NCI-H1436 (cell line): ENCODE results near the gene TBC1D7.

ENCODE experiments used
- DNase-seq: peaks from one replicate; lab custom pipeline; 2025; lab: John Stamatoyannopoulos, UW

Gene TBC1D7

DNA sequence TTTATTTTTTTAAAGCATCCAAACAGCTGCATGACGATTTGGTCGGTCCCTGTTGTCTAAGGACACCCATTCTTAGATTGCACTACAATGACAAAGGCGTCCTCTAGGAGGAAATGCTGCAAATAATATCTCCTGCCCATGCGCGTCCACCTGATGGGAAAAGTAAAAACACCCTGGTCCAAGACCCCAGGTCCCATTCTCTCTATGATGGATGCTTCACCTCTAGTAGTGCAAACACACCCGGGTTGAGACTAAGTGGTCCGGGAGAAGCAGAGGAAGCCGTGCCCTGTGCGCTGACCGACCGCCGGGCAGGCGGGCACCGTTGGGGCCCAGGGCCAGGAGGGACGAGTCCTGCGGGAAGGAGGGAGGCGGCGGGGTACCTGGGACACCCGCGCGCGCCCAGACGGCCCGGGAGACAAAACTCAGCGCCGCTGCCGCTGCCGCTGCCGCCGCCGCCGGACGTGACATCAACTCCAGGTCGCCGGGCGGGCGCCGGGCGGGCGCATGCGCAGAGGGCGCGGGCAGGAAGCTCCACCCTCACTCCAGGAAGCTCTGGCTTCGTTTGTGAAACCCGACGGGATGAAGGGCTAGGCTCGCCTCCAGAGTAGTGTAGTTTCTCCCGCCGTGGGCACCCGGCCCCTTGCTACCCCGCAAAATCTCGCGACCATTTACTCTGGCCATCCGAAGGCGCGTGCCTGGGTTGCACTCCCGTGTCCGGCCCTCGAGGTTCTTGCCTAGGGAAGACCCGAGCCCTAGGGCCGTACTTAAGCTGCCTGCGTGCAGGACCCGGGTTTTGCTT lies at the start of gene TBC1D7:
Gene TBC1D7 (minus strand): TSS at position 462 of the 799 bp plus-strand sequence. CDS start 1,639 bp downstream, outside the sequence.
- DNase-seq = peak; percentile 85

DNA sequence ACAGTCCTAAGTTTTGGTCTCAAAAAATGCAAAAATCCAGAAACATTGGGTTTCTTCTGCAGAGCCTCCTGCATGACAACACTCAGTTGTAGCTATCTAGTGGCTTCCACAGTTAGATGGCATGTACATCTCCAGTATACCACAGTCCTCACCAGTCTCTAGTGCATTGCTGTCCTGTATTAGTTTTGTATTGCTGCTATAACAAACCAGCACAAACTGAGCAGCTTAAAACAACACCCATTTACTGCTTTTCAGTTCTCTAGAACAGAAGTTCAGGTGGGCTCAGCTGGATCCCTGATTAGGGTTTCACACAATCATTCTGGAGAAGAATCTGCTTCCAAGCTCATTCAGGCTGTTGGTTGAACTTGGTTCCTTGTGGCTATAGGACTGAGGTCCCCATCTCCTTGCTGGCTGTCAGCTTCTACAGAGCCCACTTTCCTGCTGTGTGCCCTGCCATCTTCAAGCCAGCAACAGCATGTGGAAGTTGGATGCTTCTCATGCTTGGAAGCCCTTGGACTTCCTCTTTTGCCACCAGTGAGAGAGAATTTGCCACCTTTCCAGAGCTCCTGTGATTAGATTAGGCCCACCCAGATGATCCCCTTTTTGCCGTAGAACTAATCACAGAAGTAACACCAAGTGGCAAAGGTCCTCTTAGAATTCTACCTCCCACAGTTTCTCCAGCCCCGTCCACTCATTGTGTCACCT lies 48.9 kb upstream of the TBC1D7 start:
- no peak for DNase-seq

DNA sequence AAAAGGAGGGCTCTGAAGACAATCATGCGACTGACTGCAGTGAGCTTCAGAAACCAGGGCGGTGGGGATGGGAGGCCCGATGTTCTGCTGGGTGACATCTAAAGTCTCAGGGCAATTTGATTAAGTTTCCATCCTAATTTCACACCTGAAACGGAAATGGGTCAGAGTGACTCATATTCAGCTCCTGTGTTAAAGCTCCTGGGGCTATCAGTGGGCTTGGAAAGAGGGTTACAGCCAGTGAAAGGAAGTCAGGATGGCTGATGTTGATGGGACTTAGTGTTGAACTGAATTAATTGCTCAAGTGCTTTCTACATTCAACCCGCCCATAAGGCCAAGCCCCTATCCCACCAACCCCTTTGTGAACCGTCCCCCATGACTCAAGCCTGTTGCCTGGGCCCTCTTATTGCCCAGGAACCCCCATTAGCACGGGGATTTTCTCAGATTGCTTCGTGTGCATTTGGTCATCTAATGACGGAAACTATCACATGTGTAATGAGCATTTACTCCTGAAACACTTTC lies 47.1 kb upstream of the TBC1D7 start:
- no peak for DNase-seq

DNA sequence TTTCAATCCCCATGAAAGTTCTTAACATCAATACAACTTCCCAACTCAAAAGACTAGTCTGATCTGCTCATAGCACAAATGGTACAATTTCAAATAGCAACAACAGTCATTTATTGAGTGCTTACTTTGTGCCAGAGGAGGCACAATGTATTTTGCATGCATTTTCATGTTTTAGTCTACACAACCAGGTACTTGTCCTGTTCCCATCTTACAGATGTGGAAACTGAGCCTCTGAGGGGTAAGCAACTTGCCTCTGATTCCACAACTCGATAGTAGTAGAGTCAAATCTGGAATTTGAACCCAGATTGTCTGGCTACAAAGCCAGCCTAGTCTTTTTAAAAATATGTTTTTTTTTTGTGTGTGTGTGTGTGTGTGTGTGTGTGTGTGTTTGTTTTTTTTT lies 45.6 kb upstream of the TBC1D7 start:
- no peak for DNase-seq

DNA sequence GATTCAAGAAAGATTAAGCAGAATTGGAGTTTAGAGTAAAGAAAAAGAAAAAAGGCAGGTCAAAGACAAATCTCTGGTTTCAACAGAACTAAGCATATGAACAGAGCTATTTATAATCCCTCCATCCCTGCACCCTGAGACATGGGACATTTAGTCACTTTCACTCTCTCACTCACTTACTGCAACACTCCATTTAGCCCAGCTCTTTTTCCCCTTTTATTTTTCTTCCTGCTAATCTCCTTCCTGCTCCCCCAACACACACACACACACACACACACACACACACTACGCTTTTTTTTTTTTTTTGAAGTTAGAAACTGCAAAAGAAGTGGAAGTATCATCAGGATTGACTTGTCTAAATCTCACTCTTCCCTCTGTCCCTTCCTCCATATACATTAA lies 45.1 kb upstream of the TBC1D7 start:
- DNase-seq = no peak

DNA sequence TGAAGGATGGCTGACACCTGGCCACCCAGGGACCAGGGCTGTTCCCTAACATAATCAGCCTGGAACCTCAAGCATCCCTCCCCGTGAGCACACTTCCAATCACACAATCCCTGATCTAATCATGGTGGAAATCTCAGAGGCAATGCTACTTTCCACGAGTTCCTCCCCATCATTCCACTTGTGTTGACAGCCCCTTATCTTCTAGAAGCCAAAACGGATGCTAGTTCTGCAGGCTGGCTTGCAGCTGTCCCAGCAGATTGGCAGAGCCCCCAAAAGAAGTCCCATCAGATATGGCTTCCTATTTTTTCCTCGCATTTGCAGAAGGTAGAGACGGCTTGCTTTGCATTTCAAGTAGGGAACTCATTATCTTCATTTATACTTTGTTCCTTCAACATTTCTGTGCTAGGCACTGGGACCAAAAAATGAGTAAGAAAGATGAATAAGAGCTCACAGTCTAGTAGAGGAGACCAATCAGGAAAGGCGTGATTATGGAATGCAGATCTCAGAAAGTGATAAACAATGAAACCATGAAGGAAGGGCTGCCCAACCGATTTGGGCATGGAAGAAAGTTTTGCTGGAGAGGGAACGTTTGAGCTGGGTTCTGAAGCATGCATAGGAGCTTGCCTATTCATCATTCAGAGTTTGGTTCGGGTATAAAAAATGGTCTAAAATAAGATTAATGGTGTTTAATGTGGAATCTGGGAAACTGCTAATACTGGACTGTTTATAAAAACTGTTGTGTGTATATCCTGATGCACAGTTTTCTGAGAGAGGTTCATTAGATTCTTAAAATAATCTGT lies 44.6 kb upstream of the TBC1D7 start:
- DNase-seq = no peak

DNA sequence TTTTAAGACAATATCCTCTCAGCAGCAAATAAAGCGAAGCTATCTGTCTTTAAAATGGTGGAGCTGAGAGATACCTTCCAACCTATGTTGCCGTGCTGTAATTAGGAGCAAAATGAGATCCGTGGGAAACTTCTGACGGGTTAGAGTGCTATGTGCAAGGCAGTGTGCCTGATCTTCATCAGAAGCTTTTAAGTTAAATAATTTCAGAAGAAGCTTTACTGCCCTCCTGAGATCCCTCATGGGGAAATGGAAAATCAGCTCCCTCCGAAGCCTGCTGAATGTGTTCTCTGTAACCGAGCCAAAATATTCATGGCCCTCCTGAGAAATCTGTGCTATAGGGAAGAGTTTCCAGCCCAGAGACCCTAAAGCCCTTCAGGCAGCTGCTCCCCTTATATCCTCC lies 43.7 kb upstream of the TBC1D7 start:
- DNase-seq = no peak

DNA sequence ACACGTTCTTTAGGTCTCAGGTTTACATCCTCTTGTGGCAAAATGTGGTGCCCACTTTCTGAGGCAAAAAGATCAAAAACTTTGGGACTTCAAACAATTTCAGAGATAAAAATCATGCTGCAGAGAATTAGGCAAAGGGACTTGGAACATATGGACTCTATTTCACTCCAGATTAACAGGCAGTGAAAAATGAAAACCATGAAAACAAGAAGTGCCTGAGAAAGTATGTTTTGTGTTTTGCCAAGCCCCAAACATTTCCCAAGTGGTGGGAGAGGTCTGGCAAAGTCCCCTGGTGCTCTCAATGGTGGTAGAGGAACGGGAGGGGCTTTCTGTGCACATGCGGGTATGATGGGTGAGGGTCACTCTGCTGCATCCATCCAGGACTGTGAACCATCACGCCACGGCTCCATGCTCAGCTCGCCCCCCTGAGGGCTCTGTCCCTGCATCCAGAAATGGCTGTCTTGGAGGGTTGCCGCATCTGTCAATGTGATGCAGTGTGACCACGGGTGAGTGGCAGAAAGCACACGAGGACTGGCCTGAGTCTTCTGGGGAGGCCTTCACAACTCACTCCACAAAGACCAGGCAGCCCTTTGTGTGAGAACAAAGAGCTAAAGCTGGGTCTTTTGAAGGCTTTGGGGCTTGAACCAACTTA lies 43.2 kb upstream of the TBC1D7 start:
- DNase-seq = no peak

DNA sequence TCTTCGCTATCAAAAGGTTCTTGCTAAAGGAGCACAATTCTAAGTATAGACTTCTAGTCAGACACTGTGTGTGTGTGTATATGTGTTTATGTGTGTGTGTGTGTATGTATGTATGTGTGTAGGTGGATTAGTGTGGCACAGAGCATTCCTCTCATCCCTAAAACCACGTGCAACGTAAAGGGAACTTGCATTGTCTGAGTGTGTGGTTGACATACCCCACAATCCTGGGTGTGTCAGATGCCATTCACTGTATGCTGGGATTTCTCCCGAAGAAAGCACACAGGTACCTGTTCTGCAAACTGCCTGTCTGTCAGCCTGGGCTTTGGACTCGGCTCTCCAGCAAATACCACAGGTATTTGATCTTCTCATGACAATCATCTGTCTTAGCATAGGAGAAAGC lies 42.3 kb upstream of the TBC1D7 start:
- DNase-seq = no peak

DNA sequence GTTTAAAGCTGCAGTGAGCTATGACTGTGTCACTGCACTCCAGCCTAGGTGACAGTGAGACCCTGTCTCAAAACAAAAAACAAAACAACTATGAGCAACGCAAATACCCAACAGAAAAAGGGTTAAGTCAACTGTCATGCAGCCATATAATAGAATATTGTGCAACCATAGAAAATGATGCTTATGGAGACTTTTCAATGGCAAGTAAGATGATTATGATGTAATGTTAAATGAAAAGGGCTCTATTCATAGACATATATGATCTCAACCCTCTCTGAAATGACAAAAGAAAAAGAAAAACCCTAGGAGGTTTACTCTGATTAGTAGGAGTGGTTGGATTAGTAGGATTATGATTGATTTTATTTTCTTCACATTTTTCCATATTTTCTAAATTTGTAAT lies 41.3 kb upstream of the TBC1D7 start:
- no peak for DNase-seq

DNA sequence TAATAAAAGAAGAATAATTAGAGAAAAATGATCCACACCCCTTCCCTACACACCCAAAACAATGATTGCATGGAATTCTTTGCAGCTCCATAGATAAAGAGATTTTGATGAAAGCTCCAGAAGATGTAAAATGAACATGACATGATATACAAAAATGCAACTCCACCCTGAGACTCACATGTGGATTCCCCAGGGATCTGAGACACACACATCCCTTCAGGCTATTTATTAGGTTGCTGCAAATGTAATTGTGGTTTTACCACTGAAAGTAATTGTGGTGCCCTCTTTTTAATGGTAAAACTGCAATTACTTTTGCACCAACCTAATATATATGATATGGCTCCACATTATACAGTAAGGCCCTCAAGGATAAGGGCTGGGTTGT lies 40.4 kb upstream of the TBC1D7 start:
- no peak for DNase-seq

DNA sequence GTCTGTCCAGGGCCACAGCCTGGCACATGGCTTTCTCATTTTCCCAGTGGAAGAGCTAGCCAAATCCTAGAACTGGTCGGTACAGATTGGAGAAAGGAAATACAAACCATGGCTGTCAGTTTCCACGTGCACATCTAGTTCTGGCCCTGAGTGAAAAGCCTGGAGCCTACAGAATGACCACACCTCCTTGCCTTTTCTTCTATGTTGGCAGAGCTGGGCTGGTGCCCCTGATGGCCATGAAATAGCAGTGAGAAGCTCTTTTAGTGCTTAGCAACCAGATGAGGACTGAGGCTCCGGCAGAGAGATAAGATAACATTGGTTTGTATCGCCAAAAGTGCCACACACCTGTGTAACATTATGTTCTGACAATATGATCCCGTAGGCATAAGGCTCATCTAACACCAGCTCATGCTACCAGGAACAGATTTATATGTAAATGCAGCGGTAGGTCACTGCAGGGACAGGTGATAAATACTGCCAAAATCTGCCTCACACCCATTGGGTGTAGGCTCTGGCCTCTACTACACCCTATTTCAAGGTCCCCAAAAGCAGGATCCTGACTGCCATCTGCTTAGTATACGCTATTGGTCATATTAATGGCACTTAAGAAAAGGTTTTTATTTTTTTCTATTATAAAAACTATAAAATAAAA lies 39.9 kb upstream of the TBC1D7 start:
- no peak for DNase-seq

DNA sequence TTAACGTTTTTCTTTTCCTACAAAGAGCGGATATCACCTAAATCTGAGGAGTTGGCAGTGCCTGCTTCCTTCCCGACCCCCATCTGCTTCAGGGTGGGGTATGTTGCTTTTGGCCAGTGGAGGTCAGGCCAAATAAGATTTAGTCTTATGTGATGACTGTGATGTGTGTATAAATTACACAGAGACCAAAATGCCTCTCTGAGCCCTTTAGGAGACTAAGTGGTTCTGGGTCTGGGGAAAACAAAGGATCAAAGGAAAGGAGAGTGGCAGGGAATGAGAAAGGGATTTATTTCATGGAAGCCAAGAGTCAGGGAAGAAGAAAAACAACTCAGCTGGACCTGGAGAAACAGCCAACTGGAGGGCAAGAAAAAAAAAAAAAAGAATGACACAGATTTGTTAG lies 39.1 kb upstream of the TBC1D7 start:
- DNase-seq = no peak

DNA sequence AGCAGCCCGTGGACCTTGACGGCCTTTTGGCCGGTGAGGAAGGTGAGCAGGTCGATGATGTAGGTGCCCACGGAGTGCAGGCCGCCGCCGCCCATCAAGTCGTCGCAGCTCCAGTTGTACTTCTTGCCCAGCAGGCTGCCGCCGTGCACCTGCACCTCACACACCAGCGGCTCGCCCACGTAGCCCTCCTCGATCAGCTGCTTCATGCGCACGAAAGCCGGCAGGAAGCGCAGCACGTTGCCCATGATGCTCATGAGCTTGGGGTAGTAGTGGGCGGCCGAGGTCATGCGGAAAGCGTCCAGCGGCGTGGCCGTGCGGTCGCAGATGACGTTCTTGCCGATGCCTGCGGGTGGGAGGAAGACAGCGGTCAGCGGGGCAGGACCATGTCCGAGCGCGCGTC lies 37.0 kb upstream of the TBC1D7 start:
- DNase-seq = no peak

DNA sequence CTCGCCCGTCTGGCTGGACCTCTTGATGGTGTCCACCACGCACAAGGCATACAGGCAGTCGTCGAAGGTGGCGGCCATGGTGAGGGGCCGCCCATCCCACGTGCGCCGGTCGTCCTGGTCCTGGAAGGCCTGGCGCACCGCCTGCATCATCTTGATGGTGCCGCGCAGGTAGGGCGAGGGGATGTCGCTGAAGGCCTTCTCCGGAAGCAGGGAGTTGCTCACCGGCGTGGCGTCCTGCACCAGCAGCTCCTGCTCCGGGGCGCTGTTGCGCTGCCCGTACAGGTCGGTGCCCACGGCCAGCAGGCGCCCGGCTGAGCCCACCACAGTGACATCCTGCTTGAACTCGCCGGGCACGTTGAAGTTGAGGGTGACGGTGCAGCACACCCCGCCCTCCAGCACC lies 36.5 kb upstream of the TBC1D7 start:
- DNase-seq = no peak

DNA sequence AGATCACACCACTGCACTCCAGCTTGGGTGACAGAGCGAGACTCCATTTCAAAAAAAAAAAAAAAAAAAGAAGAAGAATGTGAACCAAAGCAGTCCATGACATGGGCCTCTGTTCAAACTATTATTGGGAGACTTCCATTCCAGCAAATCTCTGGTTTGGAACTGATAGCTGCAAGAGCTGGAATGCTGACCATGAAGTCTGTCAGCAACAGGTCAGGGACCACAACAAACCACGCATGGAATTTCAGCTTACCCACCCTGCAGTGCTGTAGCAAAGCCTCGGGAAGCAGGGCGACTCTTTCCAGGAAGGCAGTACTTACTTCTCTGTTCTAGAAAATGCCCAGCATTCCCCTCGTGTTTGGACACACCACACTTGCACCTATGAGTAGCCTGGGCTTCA lies 34.1 kb upstream of the TBC1D7 start:
- DNase-seq = no peak

DNA sequence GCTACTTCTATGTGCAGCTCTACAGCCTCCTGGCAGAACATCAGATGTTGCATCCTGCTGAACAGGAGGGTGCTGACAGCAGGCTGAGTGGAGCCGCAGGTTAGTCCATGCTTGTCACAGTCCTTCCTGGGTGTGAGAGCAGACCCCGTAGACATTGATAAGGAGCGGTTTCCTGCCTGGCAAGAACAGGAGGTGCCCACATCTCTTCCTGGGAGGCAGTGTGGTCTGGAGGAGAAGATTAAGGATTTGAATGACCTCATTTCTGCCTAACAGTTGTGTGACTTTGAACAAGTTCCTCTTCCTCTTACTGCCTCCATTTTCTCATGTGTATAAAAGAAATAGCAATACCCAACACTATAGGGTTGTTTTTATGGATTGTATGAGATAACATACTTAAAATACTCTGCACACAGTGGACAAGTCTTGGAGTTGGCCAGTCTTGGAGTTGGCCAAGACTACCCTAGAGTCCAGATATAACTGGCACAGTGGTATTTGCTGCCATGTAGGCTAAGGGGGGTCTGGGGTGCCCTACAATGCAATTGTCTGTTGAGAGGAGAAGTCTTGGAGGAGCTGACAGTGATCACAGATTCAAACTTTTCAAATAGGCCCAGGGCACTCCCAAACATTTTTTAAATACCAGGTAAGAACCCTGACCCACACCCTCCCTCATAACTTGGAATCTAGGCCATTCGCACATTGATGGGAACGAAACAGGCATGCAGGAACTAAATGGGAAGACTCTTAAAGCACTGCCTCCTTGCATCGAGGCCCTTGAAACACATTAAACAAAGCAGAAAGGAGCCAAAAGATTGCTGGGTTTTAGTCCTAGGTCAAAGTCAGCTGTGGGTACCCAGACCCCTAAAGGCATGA lies 32.6 kb upstream of the TBC1D7 start:
- DNase-seq = no peak

DNA sequence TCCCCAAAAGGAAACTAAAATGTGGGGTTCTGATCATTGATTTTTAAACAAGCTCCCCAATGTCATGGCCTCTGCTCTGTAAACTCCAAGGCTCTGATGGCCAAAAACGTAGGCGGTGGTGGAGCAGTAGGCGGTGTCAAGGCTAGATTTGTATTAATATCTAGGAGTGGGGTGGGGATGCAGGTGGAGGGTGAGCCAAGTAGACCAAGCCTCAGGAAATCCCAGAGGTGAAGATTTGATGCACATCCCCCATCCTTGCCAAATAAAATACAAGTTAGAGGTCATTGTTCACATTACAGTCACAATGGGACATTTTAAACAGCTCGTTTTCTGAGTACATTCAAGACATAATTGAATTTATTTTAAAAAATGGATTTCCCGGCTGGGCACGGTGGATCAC lies 30.9 kb upstream of the TBC1D7 start:
- no peak for DNase-seq

DNA sequence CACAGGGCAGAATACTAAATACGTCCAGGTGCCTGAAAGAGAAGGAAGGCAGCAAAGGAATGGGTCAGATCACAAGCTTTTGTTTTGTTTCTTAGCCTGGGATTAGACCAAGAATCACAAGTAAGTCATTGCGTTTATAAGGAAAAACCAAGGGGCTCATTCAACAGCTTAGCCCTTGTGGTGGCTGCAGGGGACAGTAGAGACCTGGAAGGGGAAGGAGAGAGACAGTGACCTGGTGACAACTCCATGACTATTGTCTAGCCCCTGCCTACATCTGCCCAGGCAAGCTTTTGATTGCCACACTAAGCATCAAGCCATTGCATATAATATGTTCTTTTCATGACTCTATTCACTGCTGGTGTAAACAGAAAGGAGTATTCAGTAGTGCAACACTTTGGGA lies 30.2 kb upstream of the TBC1D7 start:
- no peak for DNase-seq

DNA sequence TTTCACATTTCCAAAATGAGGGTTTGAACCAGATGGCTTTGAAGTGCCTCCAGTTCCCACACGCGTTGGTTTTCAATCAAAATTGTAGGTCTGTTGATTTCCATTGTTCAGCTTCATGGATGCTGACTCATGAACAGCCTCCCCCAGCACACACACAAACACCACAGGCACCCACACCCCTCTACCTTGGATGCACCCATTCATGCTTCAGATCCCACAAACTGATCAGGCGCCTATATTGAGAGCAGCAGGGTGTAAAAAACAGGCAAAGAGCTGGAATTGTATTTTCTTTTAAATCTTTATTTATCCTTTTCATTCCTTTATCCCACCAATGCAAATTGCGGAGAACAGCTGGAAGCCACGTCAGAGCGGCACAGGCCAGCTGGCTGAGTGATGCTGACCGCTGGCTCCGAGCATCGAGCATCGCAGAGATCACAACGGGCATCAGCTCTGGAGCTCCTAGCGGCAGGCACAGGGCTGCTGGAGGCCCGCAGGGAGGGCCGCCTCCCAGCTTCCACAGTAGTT lies 29.3 kb upstream of the TBC1D7 start:
- DNase-seq = no peak
